ENCODE data around the gene WDR13. TPM values are rescaled to one million over a fixed set of nuclear protein-coding genes. Genes with fewer than 3 reads are reported as not detected.

Gene WDR13
- total RNA-seq, 2 donors from 2014 or later: 90.4 to 121 TPM

GRCh38 chrX:48626401-48627298 lies 29.4 kb downstream of the WDR13 start:
- intact Hi-C loops (cut with DNase I): no loop called here
- DNase-seq: no peak
- H3K9me3 ChIP-seq: no peaks in the 10 kb centered on the region
- peaks cover under 1% of the 10 kb centered on the region for H3K4me1 ChIP-seq
- H3K36me3 ChIP-seq: no peaks in the 10 kb centered on the region
- no peak overlapping the region for H3K27ac ChIP-seq
- H3K9ac ChIP-seq (ENCODE audit: low read depth in 2 of 2, low read length in 2 of 2): no peak overlapping the region
- H3K4me3 ChIP-seq: no peak overlapping the region
- no peak for TF ChIP-seq CTCF (IDR thresholded peaks at IDR 0.05)
- no peaks in the 10 kb centered on the region for H3K27me3 ChIP-seq

GRCh38 chrX:48631376-48632090 lies 34.2 kb downstream of the WDR13 start:
- intact Hi-C loops (cut with DNase I): no loop called here
- H3K4me3 ChIP-seq: no peak overlapping the region
- H3K4me1 ChIP-seq: peaks cover 3% of the 10 kb centered on the region
- no peak overlapping the region for H3K9ac ChIP-seq (ENCODE audit: low read depth in 2 of 2, low read length in 2 of 2)
- no peak overlapping the region for H3K27ac ChIP-seq
- no peaks in the 10 kb centered on the region for H3K27me3 ChIP-seq
- H3K36me3 ChIP-seq: no peaks in the 10 kb centered on the region
- no peak for TF ChIP-seq CTCF (IDR thresholded peaks at IDR 0.05)
- DNase-seq: peak; percentile 86
- H3K9me3 ChIP-seq: no peaks in the 10 kb centered on the region

GRCh38 chrX:48632207-48632606 lies 34.9 kb downstream of the WDR13 start:
- no peak for TF ChIP-seq CTCF (IDR thresholded peaks at IDR 0.05)
- intact Hi-C loops (cut with DNase I): no loop called here
- no peaks in the 10 kb centered on the region for H3K36me3 ChIP-seq
- H3K4me1 ChIP-seq: peaks cover 3% of the 10 kb centered on the region
- DNase-seq: no peak
- H3K4me3 ChIP-seq: no peak overlapping the region
- H3K27ac ChIP-seq: no peak overlapping the region
- no peaks in the 10 kb centered on the region for H3K9me3 ChIP-seq
- H3K27me3 ChIP-seq: no peaks in the 10 kb centered on the region
- H3K9ac ChIP-seq (ENCODE audit: low read depth in 2 of 2, low read length in 2 of 2): no peak overlapping the region

GRCh38 chrX:48636301-48636700 lies 39.0 kb downstream of the WDR13 start:
- H3K4me3 ChIP-seq: no peak overlapping the region
- DNase-seq: no peak
- intact Hi-C loops (cut with DNase I): no loop called here
- H3K9me3 ChIP-seq: no peaks in the 10 kb centered on the region
- peaks cover 3% of the 10 kb centered on the region for H3K4me1 ChIP-seq
- no peak for TF ChIP-seq CTCF (IDR thresholded peaks at IDR 0.05)
- H3K27ac ChIP-seq: no peak overlapping the region
- no peak overlapping the region for H3K9ac ChIP-seq (ENCODE audit: low read depth in 2 of 2, low read length in 2 of 2)
- H3K36me3 ChIP-seq: no peaks in the 10 kb centered on the region
- H3K27me3 ChIP-seq: no peaks in the 10 kb centered on the region

GRCh38 chrX:48636776-48637175 lies 39.5 kb downstream of the WDR13 start:
- Histone ChIP-seq H3K27me3 (no peaks in the 10 kb centered on the region), H3K9me3 (no peaks in the 10 kb centered on the region), H3K27ac (no peak overlapping the region), H3K9ac (ENCODE audit: low read depth in 2 of 2, low read length in 2 of 2) (no peak overlapping the region), H3K36me3 (no peaks in the 10 kb centered on the region), H3K4me3 (no peak overlapping the region), H3K4me1 (peaks cover 2% of the 10 kb centered on the region)
- no peak for DNase-seq
- intact Hi-C loops (cut with DNase I): no loop called here
- TF ChIP-seq CTCF (IDR thresholded peaks at IDR 0.05): no peak

Data from colonic mucosa (tissue), 4 donors.